LNCaP clone FGC (cell line): Measurements from ENCODE around the gene SAMSN1.
"Not testable (repeated sequence)": the region's sequence is repeated elsewhere in the genome, so short reads cannot be mapped to it uniquely, and the experiment has no call there.

Source experiments
- DNase-seq: peaks from one replicate; pipeline ENCODE4 v3.0.0-alpha.2; 2011; ENCODE audit warnings: low read depth
- H3K4me3 ChIP-seq: 2 replicates; pipeline ENCODE4 v1.5.1; 2011; ENCODE audit warnings: mild to moderate bottlenecking, low read depth, low read length, control low read depth
- CTCF ChIP-seq: IDR thresholded peaks from 2 replicates; pipeline ENCODE4 v1.5.1; 2012; ENCODE audit warnings: mild to moderate bottlenecking; ENCODE audit not compliant: control insufficient read depth, insufficient read depth; ENCODE audit errors: extremely low read depth

The SAMSN1 gene

GRCh38 chr21:14554948-14555347, 8.8 kb upstream of the SAMSN1 start:
- no peak overlapping the region for H3K4me3 ChIP-seq
- TF ChIP-seq CTCF: no peak
- no peak for DNase-seq

- H3K4me3 ChIP-seq: no peak overlapping the region
- no peak for DNase-seq
- TF ChIP-seq CTCF: no peak
Measured at GRCh38 chr21:14553422-14553821, 7.3 kb upstream of the SAMSN1 start.

- TF ChIP-seq CTCF: no peak
- no peak for DNase-seq
- H3K4me3 ChIP-seq: no peak overlapping the region
Measured at GRCh38 chr21:14551741-14552140, 5.6 kb upstream of the SAMSN1 start.

GRCh38 chr21:14550135-14550534, 4.0 kb upstream of the SAMSN1 start:
- TF ChIP-seq CTCF: no peak
- DNase-seq: no peak
- H3K4me3 ChIP-seq: no peak overlapping the region

- no peak for TF ChIP-seq CTCF
- H3K4me3 ChIP-seq: no peak overlapping the region
- no peak for DNase-seq
Measured at GRCh38 chr21:14548779-14549178, 2.7 kb upstream of the SAMSN1 start.

- no peak overlapping the region for H3K4me3 ChIP-seq
Measured at GRCh38 chr21:14547834-14548513, 1.9 kb upstream of the SAMSN1 start.

GRCh38 chr21:14546719-14547118, 604 bp upstream of the SAMSN1 start:
- not testable (repeated sequence) for H3K4me3 ChIP-seq, DNase-seq

More at GRCh38 chr21:14547834-14548513, 1.9 kb upstream of the SAMSN1 start:
- DNase-seq: no peak
- TF ChIP-seq CTCF: no peak
